Mesenchymal stem cell (in vitro differentiated cells and primary cell): ENCODE measurements around the gene MRTO4.
"Not testable (repeated sequence)": the region's sequence is repeated elsewhere in the genome, so short reads cannot be mapped to it uniquely, and the experiment has no call there.

Experiments
- DNase-seq: peaks from one replicate; pipeline ENCODE4 v3.0.0-alpha.2; 2013
- H2AFZ ChIP-seq: one replicate; pipeline ENCODE4 v1.6.1; 2013; ENCODE audit warnings: low read depth, mild to moderate bottlenecking, control low read depth, inconsistent platforms, low read length, moderate library complexity
- H2AK5ac ChIP-seq: 2 replicates; pipeline ENCODE4 v1.6.1; 2013; ENCODE audit warnings: low read length, moderate library complexity, mild to moderate bottlenecking, inconsistent platforms; ENCODE audit not compliant: severe bottlenecking
- H2BK120ac ChIP-seq: one replicate; pipeline ENCODE4 v1.6.1; 2013; ENCODE audit warnings: low read depth, mild to moderate bottlenecking, inconsistent platforms, low read length, moderate library complexity
- H2BK12ac ChIP-seq, 2 experiments: one replicate each; pipeline ENCODE4 v1.6.1; 2013; ENCODE audit warnings: inconsistent platforms in 2 of 2, low read length in 2 of 2, mild to moderate bottlenecking in 2 of 2, moderate library complexity in 2 of 2, control low read depth in 1 of 2
- H2BK15ac ChIP-seq: one replicate; pipeline ENCODE4 v1.6.1; 2013; ENCODE audit warnings: mild to moderate bottlenecking, low read depth, inconsistent platforms; ENCODE audit not compliant: poor library complexity, severe bottlenecking
- H2BK5ac ChIP-seq: 2 replicates; pipeline ENCODE4 v1.6.1; 2013; ENCODE audit warnings: low read depth, mild to moderate bottlenecking, low read length, control low read depth, inconsistent platforms; ENCODE audit not compliant: poor library complexity, severe bottlenecking
- H3K14ac ChIP-seq, 2 experiments: one replicate each; pipeline ENCODE4 v1.6.1; 2013; ENCODE audit warnings: inconsistent platforms in 2 of 2, low read length in 2 of 2, control low read depth in 1 of 2, mild to moderate bottlenecking in 1 of 2, moderate library complexity in 1 of 2
- H3K18ac ChIP-seq, 2 experiments: one replicate each; pipeline ENCODE4 v1.6.1; 2013; ENCODE audit warnings: inconsistent platforms in 2 of 2, low read length in 2 of 2, control low read depth in 1 of 2, low read depth in 1 of 2, mild to moderate bottlenecking in 1 of 2
- H3K23ac ChIP-seq, 2 experiments: one replicate each; pipeline ENCODE4 v1.6.1; 2013; ENCODE audit warnings: inconsistent platforms in 2 of 2, low read length in 2 of 2, mild to moderate bottlenecking in 2 of 2, moderate library complexity in 2 of 2, control low read depth in 1 of 2
- H3K27ac ChIP-seq: 2 replicates; pipeline ENCODE4 v1.5.1; 2013; ENCODE audit warnings: mild to moderate bottlenecking, moderate library complexity, low read length, control low read depth, inconsistent platforms; ENCODE audit not compliant: poor library complexity, severe bottlenecking
- H3K27me3 ChIP-seq, 2 experiments: 2 replicates each; pipeline versions ENCODE4 v1.6.1 to v1.7.0; 2013; ENCODE audit warnings: low read length in 2 of 2, mild to moderate bottlenecking in 2 of 2, moderate library complexity in 2 of 2, control low read depth in 1 of 2, inconsistent platforms in 1 of 2; ENCODE audit not compliant: control insufficient read depth in 1 of 2, insufficient read depth in 1 of 2
- H3K36me3 ChIP-seq, 2 experiments: 2 replicates each; pipeline versions ENCODE4 v1.6.1 to v1.7.0; 2013; ENCODE audit warnings: low read length in 2 of 2, control low read depth in 1 of 2, inconsistent platforms in 1 of 2, low read depth in 1 of 2, mild to moderate bottlenecking in 1 of 2; ENCODE audit not compliant: insufficient read depth in 2 of 2, control insufficient read depth in 1 of 2
- H3K4ac ChIP-seq, 2 experiments: one replicate each; pipeline ENCODE4 v1.6.1; 2013; ENCODE audit warnings: inconsistent platforms in 2 of 2, low read length in 2 of 2, mild to moderate bottlenecking in 2 of 2, moderate library complexity in 2 of 2, control low read depth in 1 of 2, low read depth in 1 of 2
- H3K4me1 ChIP-seq: 2 replicates; pipeline ENCODE4 v1.6.1; 2013; ENCODE audit warnings: low read depth, low read length, control low read depth; ENCODE audit not compliant: control insufficient read depth, insufficient read depth
- H3K4me2 ChIP-seq: 2 replicates; pipeline ENCODE4 v1.6.1; 2013; ENCODE audit warnings: low read length, mild to moderate bottlenecking, inconsistent platforms; ENCODE audit not compliant: poor library complexity, severe bottlenecking
- H3K4me3 ChIP-seq, 2 experiments: 2 replicates each; pipeline versions ENCODE4 v1.5.1 to v1.7.0; 2013; ENCODE audit warnings: low read length in 2 of 2, mild to moderate bottlenecking in 2 of 2, control low read depth in 1 of 2, low read depth in 1 of 2; ENCODE audit not compliant: insufficient read depth in 1 of 2
- H3K79me1 ChIP-seq: replicated peaks from 2 replicates; pipeline ENCODE4 v1.6.1; 2013; ENCODE audit warnings: mild to moderate bottlenecking, control low read depth, low read length, inconsistent platforms; ENCODE audit not compliant: poor library complexity, severe bottlenecking
- H3K9ac ChIP-seq: 2 replicates; pipeline ENCODE4 v1.7.0; 2013; ENCODE audit warnings: mild to moderate bottlenecking, low read length, moderate library complexity
- H3K9me3 ChIP-seq: 2 replicates; pipeline ENCODE4 v1.7.0; 2013; ENCODE audit warnings: mild to moderate bottlenecking, low read length; ENCODE audit not compliant: control insufficient read depth
- H4K8ac ChIP-seq: one replicate; pipeline ENCODE4 v1.6.1; 2013; ENCODE audit warnings: inconsistent platforms, mild to moderate bottlenecking, low read length, moderate library complexity
- H4K91ac ChIP-seq: one replicate; pipeline ENCODE4 v1.6.1; 2013; ENCODE audit warnings: mild to moderate bottlenecking, low read length, inconsistent platforms
- WGBS: methylation state at CpG from one replicate; pipeline ENCODE4 v1.1.7; 2013; ENCODE audit warnings: mixed read lengths; 5-methylcytosine and 5-hydroxymethylcytosine counted together

MRTO4 gene

DNA sequence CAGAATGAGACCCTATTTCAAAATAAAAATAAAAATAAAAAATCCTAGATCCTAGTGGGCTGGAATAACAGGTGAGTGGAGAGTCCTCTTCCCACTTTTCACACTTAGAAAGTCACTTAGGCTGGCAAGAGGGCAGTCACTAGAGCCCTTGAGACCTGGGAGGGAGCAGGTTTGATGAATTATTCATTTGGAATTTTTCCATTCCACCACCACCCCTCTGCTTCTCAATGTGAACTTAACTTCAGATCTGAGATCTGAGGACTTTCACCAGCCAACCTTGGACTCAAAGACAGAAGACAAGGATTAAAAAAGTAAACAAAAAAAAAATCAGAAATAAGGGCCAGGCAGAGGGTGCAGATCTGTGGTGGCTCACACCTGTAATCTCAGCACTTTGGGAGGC, 20.5 kb downstream of the MRTO4 start:
- H3K36me3 ChIP-seq: peaks cover 6 to 8% of the 10 kb centered on the region in 2 experiments
- H3K9ac ChIP-seq: no peak overlapping the region
- H2BK15ac ChIP-seq: no peak overlapping the region
- DNase-seq: no peak
- H3K14ac ChIP-seq: no peak overlapping the region
- no peaks in the 10 kb centered on the region for H3K4me1 ChIP-seq
- no peaks in the 10 kb centered on the region for H3K79me1 ChIP-seq
- H2BK5ac ChIP-seq: no peak overlapping the region
- no peak overlapping the region for H2AFZ ChIP-seq
- H3K4me2 ChIP-seq: no peak overlapping the region
- no peak overlapping the region for H4K8ac ChIP-seq
- H2BK120ac ChIP-seq: no peak overlapping the region
- peaks cover under 1% of the 10 kb centered on the region for H3K9me3 ChIP-seq
- no peak overlapping the region for H3K23ac ChIP-seq
- no peak overlapping the region for H2AK5ac ChIP-seq
- H3K27ac ChIP-seq: no peak overlapping the region
- no peak overlapping the region for H4K91ac ChIP-seq
- no peak overlapping the region for H3K4me3 ChIP-seq
- H3K18ac ChIP-seq: no peak overlapping the region
- H2BK12ac ChIP-seq: no peak overlapping the region
- no peaks in the 10 kb centered on the region for H3K27me3 ChIP-seq
- no peak overlapping the region for H3K4ac ChIP-seq

DNA sequence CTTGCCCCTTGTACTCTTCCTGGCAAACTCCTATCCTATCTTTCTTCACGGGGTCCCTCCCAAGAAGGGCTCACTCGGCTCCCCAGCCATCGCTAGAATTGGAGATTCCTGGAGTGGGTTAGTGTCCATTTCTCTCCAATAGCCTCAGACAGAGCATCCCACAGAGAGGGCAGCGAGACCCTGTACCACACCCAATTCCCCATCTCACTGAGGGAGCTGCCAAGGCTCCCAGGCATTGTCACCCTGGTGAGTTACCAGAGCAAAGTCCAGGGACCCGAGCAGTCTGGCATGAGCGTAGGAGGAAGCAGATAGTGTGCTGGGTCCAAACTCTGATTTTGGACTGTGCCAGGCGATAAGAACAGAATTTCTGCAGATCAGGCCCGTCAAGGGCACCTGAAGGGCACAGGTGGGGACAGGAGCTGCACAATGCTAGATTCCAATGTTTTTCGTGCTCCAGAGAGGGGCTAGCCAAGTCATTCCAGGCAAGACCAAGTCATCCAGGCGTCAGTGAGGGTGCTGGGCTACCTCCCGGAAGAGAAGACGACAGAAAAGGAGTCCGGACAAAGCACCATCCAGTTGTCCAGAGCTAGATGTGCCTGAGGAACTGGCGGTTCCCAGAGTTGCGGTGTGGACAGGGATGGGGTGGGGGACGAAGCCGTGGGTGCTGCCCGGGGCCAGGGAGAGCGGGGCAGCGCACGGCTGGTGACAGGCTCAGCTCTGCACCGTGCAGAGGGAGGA, 21.7 kb downstream of the MRTO4 start:
- Histone ChIP-seq H2BK120ac (no peak overlapping the region), H3K4me1 (no peaks in the 10 kb centered on the region), H3K4me3 (no peak overlapping the region), H2BK15ac (no peak overlapping the region), H3K9me3 (peaks cover 10% of the 10 kb centered on the region), H3K4ac (no peak overlapping the region), H3K27me3 (no peaks in the 10 kb centered on the region), H3K23ac (no peak overlapping the region), H4K8ac (no peak overlapping the region), H4K91ac (no peak overlapping the region), H2BK5ac (no peak overlapping the region), H3K4me2 (no peak overlapping the region), H3K27ac (no peak overlapping the region), H3K79me1 (no peaks in the 10 kb centered on the region), H3K36me3 (peaks cover 3 to 6% of the 10 kb centered on the region in 2 experiments), H2BK12ac (no peak overlapping the region), H3K14ac (no peak overlapping the region), H2AK5ac (no peak overlapping the region), H3K9ac (no peak overlapping the region), H3K18ac (no peak overlapping the region), H2AFZ (no peak overlapping the region)
- no peak for DNase-seq
- WGBS: 89% methylated on average over 21 of the region's 22 CpGs

DNA sequence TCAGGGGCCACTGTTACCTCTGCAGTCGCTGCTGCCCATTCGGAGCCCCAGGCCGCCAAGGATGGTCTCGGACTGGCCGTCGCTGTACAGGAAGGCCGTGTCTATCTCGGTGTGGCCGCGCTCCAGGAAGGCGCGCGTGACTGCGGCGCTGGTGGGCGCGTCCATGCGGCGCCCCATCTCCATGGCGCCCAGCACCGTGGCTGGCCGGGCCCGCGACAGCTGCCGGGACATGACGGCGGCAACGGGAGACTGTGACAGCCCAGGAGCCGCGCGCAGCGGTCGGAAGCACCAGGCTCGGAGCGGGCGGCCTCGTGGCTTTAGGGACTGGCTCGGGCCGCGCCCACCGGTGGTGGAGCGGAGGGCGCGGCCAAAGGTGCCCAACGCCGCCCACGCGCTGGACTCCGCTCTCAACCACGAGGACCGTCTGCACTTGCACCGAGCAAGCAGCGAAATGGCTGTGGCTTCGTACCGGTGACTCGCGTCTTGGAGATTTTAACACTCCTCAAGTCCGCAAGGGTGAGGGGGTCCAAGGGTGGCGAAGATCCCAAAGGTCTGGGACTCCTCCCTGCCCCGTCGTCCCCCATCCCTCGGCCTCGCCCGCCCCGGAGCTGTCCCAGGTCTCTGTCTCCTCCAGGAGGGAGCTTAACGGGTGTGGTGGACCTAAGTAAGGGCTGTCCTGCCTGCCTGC, 22.4 kb downstream of the MRTO4 start:
- not testable (repeated sequence) for DNase-seq, H3K4ac ChIP-seq, H2BK12ac ChIP-seq, H3K14ac ChIP-seq, H4K91ac ChIP-seq, H2AFZ ChIP-seq, H2AK5ac ChIP-seq, H3K79me1 ChIP-seq, H2BK5ac ChIP-seq, H4K8ac ChIP-seq, H3K4me1 ChIP-seq, H3K9ac ChIP-seq, H3K27me3 ChIP-seq, H3K18ac ChIP-seq, H3K36me3 ChIP-seq, H3K4me3 ChIP-seq, H2BK15ac ChIP-seq, H3K4me2 ChIP-seq, H2BK120ac ChIP-seq, H3K23ac ChIP-seq, H3K27ac ChIP-seq
- WGBS: 93% methylated on average over 40 of the region's 66 CpGs
- H3K9me3 ChIP-seq: peaks cover 11% of the 10 kb centered on the region

DNA sequence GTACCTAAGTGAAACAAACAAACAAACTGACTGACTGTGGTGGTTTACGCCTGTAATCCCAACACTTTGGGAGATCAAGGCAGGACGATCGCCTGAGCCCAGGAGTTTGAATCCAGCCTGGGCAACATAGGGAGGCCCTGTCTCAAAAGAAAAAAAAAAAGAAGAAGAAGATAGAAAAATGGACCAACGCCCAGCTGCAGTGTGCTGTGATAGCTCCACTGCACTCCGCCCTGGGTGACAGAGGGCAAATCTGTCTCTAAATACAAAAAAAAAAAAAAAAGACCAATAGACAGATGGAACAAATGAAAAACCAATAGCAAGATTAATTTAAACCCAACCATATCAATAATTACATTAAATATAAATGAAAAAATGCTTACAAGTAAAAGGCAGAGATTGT, 23.0 kb downstream of the MRTO4 start:
- Histone ChIP-seq H3K18ac (no peak overlapping the region), H3K9me3 (peaks cover 17% of the 10 kb centered on the region), H3K9ac (no peak overlapping the region), H2AK5ac (no peak overlapping the region), H3K79me1 (no peaks in the 10 kb centered on the region), H3K4me1 (no peaks in the 10 kb centered on the region), H2BK12ac (no peak overlapping the region), H3K14ac (no peak overlapping the region), H3K4ac (no peak overlapping the region), H2BK120ac (no peak overlapping the region), H3K4me2 (no peak overlapping the region), H2BK5ac (no peak overlapping the region), H3K36me3 (peaks cover 0 to 6% of the 10 kb centered on the region in 2 experiments), H3K4me3 (no peak overlapping the region), H3K27me3 (no peaks in the 10 kb centered on the region), H3K27ac (no peak overlapping the region), H3K23ac (no peak overlapping the region), H4K91ac (no peak overlapping the region), H2BK15ac (no peak overlapping the region), H2AFZ (no peak overlapping the region), H4K8ac (no peak overlapping the region)
- 100% methylated on average over 3 of the region's 5 CpGs for WGBS
- DNase-seq: no peak
